ENCODE measurements around the gene JPH3.
"Not testable (repeated sequence)": the region's sequence is repeated elsewhere in the genome, so short reads cannot be mapped to it uniquely, and the experiment has no call there.

Gene JPH3

DNA sequence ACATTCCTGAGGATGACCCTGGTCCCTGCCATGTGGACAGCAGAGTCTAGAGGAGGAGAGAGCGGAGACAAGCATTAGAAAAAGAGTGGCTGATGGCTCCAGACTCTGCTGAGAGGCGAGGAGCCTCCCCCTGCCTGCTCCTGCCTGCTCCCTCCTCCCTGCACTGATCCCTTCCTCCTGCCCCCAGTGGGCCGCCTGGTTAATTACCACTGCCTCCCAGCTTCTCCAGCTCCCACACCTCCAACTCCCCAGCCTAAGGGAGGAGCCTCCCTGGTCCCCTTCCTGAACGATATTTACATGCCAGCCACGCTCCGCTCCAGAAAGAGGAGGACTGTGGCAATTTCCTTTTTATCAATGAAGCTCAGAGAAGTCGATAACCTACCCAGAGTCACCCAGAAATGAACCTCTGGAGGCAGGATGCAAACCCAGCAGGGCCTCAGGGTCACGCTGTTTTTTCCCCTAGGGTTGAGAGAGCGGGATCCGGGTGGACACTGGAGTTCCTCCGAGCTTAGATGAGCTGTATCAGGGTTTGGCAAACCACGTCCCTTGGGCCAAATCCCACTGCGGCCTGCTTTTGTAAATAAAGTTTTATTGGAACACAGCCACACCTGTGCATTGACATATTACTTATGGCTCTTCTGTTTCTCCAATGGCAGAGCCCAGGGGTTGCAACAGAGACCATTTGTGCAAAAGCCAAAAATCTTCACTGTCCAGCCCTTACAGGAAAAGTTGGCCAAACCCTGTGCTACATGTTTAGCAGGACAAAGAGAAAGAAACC is 27.1 kb upstream of the JPH3 start:
- no peak for DNase-seq

GRCh38 chr16:87576171-87576570 is 26.1 kb upstream of the JPH3 start:
- DNase-seq: no peak

DNA sequence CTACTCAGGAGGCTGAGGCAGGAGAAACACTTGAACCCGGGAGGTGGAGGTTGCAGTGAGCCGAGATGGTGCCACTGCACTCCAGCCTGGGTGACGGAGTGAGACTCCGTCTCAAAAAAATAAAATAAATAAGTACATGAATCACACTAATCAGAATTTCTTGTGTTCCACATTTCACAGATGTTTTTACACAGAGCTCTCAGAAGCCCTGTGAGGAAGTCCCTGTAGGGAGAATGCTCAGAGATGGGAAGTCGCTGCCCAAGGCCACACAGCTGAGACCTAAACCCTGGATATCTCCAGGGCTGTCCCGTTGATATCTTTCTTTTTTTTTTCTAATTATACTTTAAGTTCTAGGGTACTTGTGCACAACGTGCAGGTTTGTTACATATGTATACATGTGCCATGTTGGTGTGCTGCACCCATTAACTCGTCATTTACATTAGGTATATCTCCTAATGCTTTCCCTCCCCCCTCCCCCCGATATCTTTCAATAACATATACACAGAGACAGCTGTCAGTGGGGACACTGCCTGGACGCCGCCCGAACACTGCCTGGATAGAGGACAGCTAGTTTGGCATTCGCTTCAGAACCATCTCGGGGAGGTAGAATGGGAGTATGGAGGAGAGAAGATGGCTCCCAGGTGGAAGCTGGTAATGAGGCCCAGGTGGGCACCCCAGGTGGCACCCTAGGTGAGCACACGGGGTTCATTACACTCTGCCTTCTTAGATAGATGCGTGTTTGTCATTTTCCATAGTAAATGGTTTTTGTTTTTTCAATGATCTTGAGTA is 24.0 kb upstream of the JPH3 start:
- DNase-seq: not testable (repeated sequence)

GRCh38 chr16:87579691-87580090 is 22.6 kb upstream of the JPH3 start:
- DNase-seq: no peak

- peak; percentile 96 for DNase-seq
Observed at GRCh38 chr16:87580855-87581261, 21.4 kb upstream of the JPH3 start.

- peak; percentile 95 for DNase-seq
Observed at GRCh38 chr16:87581857-87582215, 20.5 kb upstream of the JPH3 start.

DNA sequence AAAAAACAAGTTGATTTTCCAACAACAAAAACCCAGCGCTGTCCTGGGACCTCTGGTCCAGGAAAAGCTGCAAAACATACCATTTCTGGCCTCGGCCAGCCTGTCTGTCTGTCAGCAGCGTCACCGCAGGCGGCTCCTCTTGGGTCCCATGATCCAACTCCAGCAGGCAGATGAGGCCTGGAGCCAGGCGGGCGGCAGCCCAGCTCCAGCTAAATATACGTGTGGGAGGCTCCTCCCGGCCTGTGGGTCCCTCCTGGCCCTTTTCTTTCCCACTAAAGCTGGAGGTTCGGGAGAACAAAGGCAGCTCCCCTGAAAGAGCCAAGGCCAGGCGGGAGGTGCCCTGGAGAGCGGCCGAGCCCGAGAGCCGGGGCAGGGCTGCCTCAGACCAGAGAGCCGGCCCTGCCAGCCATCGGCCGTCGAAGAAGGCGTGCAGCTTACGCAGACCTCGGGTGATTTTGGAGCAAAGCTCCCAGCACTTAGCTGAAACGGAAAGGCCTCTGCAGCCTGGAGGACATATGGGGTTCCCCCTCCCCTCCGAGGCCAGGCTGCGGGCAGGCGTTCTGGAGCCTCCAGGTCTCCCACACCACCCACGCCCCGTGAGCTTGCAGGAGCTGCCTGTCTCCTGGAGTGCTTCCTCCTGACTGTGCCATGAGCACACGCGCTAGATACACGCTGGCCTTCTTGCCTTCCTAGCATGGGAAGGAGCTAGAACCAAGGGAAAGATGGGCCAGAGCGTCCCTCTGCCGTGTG is 19.9 kb upstream of the JPH3 start:
- DNase-seq: peak; percentile 67

DNA sequence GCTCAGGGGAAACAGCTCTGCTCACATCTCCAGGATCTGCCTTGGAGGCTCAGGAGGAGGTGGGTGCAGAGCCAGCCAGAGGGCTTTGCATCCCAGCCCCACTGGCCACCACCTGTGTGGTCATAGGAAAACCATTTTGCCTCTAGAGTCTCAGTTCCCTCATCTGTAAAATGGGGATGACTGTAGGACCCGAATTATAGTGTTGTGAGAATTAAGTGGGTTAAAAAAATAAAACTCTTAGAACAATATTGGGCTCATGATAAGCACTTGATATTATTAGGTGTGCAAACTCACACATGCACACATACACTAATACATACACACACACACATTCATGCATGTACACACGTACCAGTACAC is 19.4 kb upstream of the JPH3 start:
- DNase-seq: no peak

DNA sequence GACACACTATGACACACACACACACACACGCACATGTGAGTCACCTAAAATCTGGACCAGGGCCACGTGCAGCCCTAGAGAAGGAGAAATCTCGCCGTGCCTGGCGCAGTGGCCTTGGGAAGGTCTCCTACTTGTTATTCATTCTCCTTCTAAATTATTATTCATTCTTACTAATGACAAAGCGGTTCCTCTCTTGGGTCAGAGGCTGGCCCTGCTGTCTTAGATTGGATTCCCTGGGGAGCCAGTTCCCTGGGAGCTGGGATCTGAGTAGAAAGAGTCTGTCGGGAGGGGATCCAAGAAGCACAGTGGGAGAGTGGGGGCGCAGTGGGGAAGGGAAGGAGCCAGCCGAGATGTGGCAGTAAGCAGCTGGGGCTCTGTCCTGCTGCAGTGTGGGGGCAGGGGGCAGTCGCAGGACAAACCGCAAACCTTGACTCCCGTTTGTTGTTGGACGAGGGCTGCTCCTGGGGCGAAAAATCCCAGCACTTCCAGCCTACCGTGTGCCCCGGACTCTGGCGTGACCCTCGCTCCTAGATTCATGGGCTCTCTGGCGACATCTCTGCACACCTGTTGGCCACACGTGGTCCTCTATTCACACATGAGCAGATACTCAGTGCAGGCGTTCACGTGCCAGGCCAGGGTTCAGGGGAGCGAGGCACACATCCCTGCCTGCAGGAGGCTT is 18.7 kb upstream of the JPH3 start:
- DNase-seq: peak; percentile 72

DNA sequence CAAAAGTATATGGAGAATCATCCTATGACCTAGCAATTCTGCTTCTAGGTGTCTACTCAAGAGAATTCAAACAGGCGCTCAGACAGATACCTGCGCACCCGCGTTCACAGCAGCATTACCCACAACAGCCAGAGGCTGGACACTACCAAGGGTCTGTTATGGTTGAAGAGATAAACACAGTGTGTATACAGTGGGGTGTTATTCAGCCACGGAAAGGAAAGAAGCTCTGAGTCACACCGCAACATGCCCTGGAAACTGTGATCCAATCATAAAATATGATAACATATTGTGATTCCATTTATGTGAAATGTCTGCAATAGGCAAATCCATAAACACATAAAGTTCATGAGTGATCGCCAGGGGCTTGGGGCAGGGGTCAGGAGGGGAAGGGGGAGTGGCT is 18.0 kb upstream of the JPH3 start:
- peak; percentile 24 for DNase-seq

- no peak for DNase-seq
Observed at GRCh38 chr16:87584975-87585374, 17.3 kb upstream of the JPH3 start.

DNA sequence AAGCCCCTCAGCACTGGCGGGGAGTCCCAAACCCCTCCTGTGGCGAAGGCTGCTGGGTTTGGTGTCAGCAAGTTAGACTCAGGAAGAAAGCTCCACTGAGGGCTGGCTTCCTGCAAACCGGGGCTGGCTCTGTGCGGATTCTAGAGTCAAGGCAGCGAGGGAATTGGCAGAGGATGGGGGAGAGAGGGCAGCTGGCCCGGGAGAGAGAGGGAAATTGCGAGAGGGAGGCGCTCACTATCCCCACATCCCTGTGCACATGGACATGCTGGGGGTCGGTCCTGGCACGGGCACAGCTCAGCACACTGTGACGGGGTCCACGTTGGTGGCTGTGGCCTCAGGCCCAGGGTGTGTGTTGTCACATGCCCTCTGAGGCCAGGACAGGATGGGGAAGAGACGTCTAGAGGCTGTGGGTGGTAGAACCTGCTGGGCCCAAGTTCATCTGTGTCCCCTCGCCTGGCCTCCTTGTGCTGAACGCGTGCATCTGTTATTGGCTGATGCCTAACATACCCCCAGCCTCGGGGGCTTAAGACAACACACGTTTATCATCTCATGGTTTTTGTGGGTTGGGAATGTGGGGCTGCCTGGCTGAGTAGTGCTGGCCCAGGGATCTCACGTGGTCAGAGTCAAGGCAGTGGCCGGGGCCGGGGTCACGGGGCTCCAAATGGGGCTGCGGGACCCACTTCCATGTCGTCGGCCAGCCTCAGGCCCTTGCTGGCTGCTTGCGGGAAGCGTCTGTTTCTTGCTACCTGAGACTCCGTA is 16.7 kb upstream of the JPH3 start:
- DNase-seq: no peak

GRCh38 chr16:87586201-87586782 is 16.0 kb upstream of the JPH3 start:
- no peak for DNase-seq

GRCh38 chr16:87587636-87588035 is 14.7 kb upstream of the JPH3 start:
- no peak for DNase-seq

- DNase-seq: no peak
Observed at GRCh38 chr16:87592018-87592712, 10.1 kb upstream of the JPH3 start.

- no peak for DNase-seq
Observed at GRCh38 chr16:87593710-87594258, 8.5 kb upstream of the JPH3 start.

DNA sequence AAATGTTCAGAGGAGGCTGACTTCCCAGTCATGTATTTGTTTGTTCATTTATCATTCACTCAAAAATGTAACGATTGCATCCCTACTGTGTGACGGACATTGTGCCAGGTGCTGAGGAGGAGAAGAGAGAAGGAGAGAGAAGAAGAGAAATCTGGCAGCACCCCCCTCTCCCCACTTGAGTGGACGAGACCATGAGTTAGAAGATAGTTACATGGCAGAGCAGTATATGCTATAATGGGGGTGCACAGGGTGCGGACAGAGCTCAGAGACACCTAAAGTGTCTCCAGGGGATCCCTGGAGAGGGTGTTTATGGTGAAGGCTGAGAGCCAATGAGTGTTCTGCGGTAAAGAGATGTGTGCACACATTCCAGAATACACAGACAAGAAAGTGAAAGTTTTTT is 6.6 kb upstream of the JPH3 start:
- DNase-seq: no peak

DNA sequence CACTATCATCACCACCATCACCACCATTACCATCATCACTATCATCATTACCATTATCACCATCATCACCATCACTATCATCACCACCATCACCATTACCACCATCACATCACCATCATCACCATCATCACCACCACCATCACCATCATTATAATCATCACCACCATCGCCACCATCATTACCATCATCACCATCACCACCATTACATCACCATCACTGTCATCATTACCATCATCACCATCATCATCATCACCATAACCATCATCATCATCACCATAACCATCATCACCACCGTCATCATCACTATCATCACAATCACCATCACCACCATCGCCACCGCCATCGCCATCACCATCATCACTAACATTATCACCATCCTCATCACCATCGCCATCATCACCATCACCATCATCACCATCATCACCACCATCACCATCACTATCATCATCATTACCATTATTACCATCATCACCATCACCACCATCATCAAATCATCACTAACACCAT is 4.9 kb upstream of the JPH3 start:
- DNase-seq: no peak

DNA sequence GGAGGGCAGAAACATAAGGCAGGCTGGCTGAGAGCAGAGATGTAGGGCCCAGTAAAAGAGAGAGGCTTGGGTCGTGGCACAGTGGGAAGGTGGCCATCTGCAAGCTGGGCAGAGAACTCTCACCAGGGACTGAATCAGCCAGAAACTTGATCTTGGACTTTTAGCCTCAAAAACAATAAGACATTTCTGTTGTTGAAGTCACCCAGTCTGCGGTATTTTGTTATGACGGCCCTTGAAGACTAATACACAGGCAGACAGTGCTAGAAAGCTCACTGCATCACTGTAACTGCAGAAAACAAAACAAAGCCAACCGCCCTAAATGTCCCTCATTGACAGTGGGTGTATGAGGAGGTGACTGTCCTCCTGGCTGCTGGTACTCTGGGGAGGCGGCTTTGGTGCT is 3.9 kb upstream of the JPH3 start:
- DNase-seq: no peak

- no peak for DNase-seq
Observed at GRCh38 chr16:87600246-87600645, 2.1 kb upstream of the JPH3 start.

Data from fibroblast of skin of right quadriceps (primary cell).